ENCODE measurements around the gene PIGR.

GRCh38 chr1:206952171-206952570 lies 5.9 kb upstream of the PIGR start:
- no peak for TF ChIP-seq CTCF (IDR thresholded peaks at IDR 0.05; ENCODE audit: borderline replicate concordance, extremely low read depth, low read length, poor library complexity, severe bottlenecking)
- no peak for TF ChIP-seq EZH2 (IDR thresholded peaks at IDR 0.05; ENCODE audit: borderline replicate concordance, low read depth, low read length, severe bottlenecking)

Data from DND-41 (cell line).